GM12892 (cell line): Measurements from ENCODE around the gene FAM184B.

Source experiments
- POLR2A ChIP-seq: IDR thresholded peaks from 2 replicates; pipeline ENCODE4 v1.6.1; 2011; ENCODE audit warnings: low read depth, low read length, control low read depth
- POLR2AphosphoS5 ChIP-seq: IDR thresholded peaks from 2 replicates; pipeline ENCODE4 v1.6.1; 2011; ENCODE audit warnings: low read depth, low read length, control low read depth

DNA sequence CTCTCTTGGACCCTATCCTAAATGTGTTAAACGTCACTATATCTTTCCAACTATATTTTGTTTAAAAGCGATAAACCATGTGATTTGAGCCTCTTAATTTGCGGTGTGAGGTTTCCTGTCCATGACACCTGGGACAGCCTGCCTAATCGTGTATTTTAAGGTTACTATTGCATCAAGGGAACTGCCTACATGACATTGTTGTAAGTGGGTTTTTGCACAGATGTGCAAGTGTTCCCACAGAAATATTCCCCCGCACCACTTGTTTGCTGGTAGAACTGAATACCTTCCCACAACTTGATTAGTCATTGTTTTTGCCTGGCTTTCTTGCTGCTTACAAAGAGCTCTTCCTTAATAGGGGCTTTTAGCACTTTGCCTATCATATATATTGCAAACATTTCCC, 5.1 kb upstream of the FAM184B start:
- TF ChIP-seq POLR2AphosphoS5, result no peak
- TF ChIP-seq POLR2A, result no peak
